ENCODE data around the gene PAK3.

The PAK3 gene

GRCh38 chrX:111133389-111133788 lies 37.4 kb downstream of the PAK3 start:
- DNase-seq, result no peak

- no peak for DNase-seq
Observed at GRCh38 chrX:111145878-111146277, 49.9 kb downstream of the PAK3 start.

GRCh38 chrX:111151764-111152163 lies 55.8 kb downstream of the PAK3 start:
- no peak for DNase-seq

GRCh38 chrX:111159232-111159631 lies 63.2 kb downstream of the PAK3 start:
- no peak for DNase-seq

GRCh38 chrX:111164728-111165127 lies 68.7 kb downstream of the PAK3 start:
- DNase-seq, result no peak

- no peak for DNase-seq
Observed at GRCh38 chrX:111165902-111166301, 69.9 kb downstream of the PAK3 start.

GRCh38 chrX:111167334-111167733 lies 71.3 kb downstream of the PAK3 start:
- DNase-seq, result no peak

- DNase-seq, result peak; percentile 7 to 12
Observed at GRCh38 chrX:111168314-111168713, 72.3 kb downstream of the PAK3 start.

GRCh38 chrX:111169141-111169540 lies 73.2 kb downstream of the PAK3 start:
- DNase-seq, result no peak

- DNase-seq, result no peak
Observed at GRCh38 chrX:111170017-111170416, 74.0 kb downstream of the PAK3 start.

GRCh38 chrX:111180750-111181240 lies 84.8 kb downstream of the PAK3 start:
- DNase-seq, result peak in 1 of 2 experiments; percentile 11

GRCh38 chrX:111181951-111182350 lies 86.0 kb downstream of the PAK3 start:
- peak; percentile 24 to 60 for DNase-seq

GRCh38 chrX:111182997-111183396 lies 87.0 kb downstream of the PAK3 start:
- DNase-seq, result no peak

- DNase-seq, result no peak
Observed at GRCh38 chrX:111191598-111191997, 95.6 kb downstream of the PAK3 start.

- DNase-seq, result no peak
Observed at GRCh38 chrX:111199505-111199904, 103.5 kb downstream of the PAK3 start.

- DNase-seq, result no peak
Observed at GRCh38 chrX:111200327-111200726, 104.3 kb downstream of the PAK3 start.

- DNase-seq, result no peak
Observed at GRCh38 chrX:111207851-111208250, 111.9 kb downstream of the PAK3 start.

- no peak for DNase-seq
Observed at GRCh38 chrX:111216293-111216801, 120.4 kb downstream of the PAK3 start.

- no peak for DNase-seq
Observed at GRCh38 chrX:111244235-111244750, 148.3 kb downstream of the PAK3 start.

- DNase-seq, result no peak
Observed at GRCh38 chrX:111254896-111255693, 159.1 kb downstream of the PAK3 start.

GRCh38 chrX:111257733-111258132 lies 161.7 kb downstream of the PAK3 start:
- no peak for DNase-seq

GRCh38 chrX:111259559-111259958 lies 163.6 kb downstream of the PAK3 start:
- DNase-seq, result no peak

GRCh38 chrX:111260451-111260850 lies 164.5 kb downstream of the PAK3 start:
- DNase-seq, result no peak

- no peak for DNase-seq
Observed at GRCh38 chrX:111262086-111262485, 166.1 kb downstream of the PAK3 start.

Measured in SHP77 (cell line).